ENCODE data around the gene CLEC4E.
"Not testable (repeated sequence)": the region's sequence is repeated elsewhere in the genome, so short reads cannot be mapped to it uniquely, and the experiment has no call there.

Gene CLEC4E

GRCh38 chr12:8541562-8541961 is 857 bp upstream of the CLEC4E start:
- no peak for DNase-seq (ENCODE audit: low read depth in 2 of 2, low spot score in 1 of 2)

- DNase-seq (ENCODE audit: low read depth in 2 of 2, low spot score in 1 of 2): not testable (repeated sequence)
These were observed 2.9 kb downstream of the CLEC4E start for GRCh38 chr12:8537820-8538219.

DNA sequence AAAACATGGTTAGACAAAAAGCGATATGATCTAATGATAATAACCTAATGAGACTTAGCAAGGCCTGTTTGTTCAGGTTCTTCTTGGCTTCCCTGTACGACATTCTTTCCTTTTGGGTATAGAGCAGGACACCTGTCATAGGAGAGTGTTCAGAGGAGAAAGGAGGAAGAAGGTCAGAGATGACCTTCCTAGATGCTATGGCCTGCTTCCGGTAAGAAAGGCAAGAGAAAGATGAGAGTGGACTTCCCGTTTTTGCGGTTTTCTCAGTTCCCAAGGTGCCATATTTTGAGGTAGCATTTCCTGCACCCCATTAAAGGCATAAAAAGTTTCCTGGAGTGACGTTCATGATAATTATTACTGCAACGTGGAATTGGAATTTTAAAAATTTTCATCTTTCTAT is 8.7 kb downstream of the CLEC4E start:
- no peak for DNase-seq (ENCODE audit: low read depth in 2 of 2, low spot score in 1 of 2)

- no peak for DNase-seq (ENCODE audit: low read depth in 2 of 2, low spot score in 1 of 2)
These were observed 13.2 kb downstream of the CLEC4E start for GRCh38 chr12:8527250-8528130.

DNA sequence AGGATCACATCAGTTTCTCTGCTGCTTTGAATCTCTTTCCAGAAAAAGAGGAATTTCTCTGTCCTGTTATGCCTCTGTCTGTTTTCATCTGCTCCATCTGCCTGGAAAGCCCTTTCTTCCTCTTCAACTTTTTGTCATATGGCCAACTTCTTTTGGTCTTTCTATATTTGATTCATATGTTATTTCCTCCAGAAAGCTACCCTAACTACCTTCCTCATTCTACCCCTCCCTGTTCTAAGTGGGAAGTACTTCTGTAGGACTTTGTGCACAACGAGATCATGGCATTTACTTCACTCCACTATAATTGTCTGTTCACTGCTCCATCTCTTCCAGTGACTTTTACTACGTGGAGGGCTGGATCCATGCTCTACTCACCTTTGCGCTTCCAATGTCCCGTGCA is 21.5 kb downstream of the CLEC4E start:
- DNase-seq (ENCODE audit: low read depth in 2 of 2, low spot score in 1 of 2): no peak

- DNase-seq (ENCODE audit: low read depth in 2 of 2, low spot score in 1 of 2): no peak
These were observed 22.7 kb downstream of the CLEC4E start for GRCh38 chr12:8517971-8518370.

DNA sequence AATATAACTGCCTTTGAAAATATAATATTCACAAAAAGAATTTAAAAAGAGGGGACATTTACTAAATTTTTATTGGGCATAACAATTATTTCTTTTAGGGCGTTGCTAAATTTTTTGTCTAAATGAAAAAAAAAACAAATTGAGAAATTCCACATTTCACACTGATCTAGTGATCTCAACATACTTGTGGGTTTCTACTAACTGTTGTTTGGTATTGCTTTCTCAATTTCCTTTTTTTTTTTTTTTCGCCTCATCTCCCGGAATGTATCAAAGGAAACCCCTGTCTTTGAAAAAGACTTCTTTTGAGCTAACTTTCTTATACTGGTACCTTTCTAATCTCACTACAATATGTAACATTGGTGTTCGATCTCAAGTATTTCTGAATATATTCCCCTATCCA is 27.4 kb downstream of the CLEC4E start, which contains the start of gene CLEC4D:
Gene CLEC4D, plus strand, starts transcription at position 248 of the 400 bp plus-strand sequence. CDS start 230 bp downstream, outside the sequence.
- DNase-seq (ENCODE audit: low read depth in 2 of 2, low spot score in 1 of 2): no peak

- DNase-seq (ENCODE audit: low read depth in 2 of 2, low spot score in 1 of 2): no peak
These were observed 31.5 kb downstream of the CLEC4E start for GRCh38 chr12:8508910-8509841.

GRCh38 chr12:8508223-8508622 is 32.5 kb downstream of the CLEC4E start:
- DNase-seq (ENCODE audit: low read depth in 2 of 2, low spot score in 1 of 2): no peak

DNA sequence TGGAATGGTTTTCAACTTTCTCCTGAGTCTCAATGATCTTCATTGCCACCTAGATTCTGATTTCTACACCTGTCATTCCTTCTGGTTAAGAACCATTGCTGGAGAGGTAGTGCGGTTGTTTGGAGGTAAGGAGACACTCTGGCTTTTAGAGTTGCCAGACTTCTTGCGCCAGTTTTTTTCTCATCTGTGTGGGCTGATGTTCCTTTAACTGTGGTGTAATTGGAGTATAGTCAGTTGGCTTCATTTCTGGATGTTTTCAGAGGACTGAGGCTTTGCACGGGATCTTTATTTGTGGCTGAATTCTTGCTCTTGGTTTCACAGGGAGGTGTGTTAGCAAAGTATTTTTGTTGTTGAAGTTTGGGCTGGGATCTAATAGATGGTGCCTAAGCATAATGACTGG is 33.1 kb downstream of the CLEC4E start:
- no peak for DNase-seq (ENCODE audit: low read depth in 2 of 2, low spot score in 1 of 2)

GRCh38 chr12:8504351-8504750 is 36.4 kb downstream of the CLEC4E start:
- DNase-seq (ENCODE audit: low read depth in 2 of 2, low spot score in 1 of 2): no peak

- DNase-seq (ENCODE audit: low read depth in 2 of 2, low spot score in 1 of 2): no peak
These were observed 39.0 kb downstream of the CLEC4E start for GRCh38 chr12:8501720-8502119.

DNA sequence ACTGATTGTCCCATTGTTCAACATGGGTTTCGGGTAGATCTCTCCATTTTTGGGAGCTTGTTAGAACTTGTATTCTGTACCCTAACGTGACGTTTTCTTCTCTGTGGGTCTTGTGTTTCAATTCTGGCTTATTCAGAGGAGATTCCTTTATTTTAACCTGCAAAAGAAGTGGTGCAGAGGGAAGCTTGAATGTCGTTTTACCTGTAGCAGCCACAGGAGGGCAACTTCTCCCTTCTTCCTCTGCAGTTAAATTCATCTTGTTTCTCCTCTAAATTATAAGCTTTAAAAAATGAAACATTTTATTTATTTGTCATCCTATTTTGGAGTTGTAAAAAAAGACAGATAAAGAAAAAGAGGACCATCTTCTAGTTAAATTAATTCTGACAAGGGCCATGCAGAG is 41.1 kb downstream of the CLEC4E start:
- DNase-seq (ENCODE audit: low read depth in 2 of 2, low spot score in 1 of 2): no peak

- not testable (repeated sequence) for DNase-seq (ENCODE audit: low read depth in 2 of 2, low spot score in 1 of 2)
These were observed 44.6 kb downstream of the CLEC4E start for GRCh38 chr12:8496074-8496473.

GRCh38 chr12:8495671-8496070 is 45.0 kb downstream of the CLEC4E start:
- DNase-seq (ENCODE audit: low read depth in 2 of 2, low spot score in 1 of 2): not testable (repeated sequence)

DNA sequence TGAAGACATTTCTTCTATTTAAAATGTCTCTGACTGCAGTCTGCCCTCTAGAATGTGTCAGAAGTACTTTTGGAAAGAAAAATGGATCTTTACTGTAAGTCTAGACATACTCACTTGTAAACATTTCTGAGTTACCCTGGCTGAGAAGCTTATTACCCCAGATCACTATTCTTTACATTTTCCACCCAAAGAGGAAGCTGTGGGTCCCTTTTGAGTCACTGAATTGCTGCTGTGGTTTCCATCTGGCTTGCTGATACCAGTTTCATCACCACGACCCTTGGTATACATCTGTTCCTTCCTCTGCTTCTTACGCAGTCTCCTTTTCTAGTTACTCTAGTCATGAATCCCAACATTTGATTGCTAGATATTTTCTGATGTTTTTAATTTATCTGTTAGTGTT is 47.6 kb downstream of the CLEC4E start:
- no peak for DNase-seq (ENCODE audit: low read depth in 2 of 2, low spot score in 1 of 2)

DNA sequence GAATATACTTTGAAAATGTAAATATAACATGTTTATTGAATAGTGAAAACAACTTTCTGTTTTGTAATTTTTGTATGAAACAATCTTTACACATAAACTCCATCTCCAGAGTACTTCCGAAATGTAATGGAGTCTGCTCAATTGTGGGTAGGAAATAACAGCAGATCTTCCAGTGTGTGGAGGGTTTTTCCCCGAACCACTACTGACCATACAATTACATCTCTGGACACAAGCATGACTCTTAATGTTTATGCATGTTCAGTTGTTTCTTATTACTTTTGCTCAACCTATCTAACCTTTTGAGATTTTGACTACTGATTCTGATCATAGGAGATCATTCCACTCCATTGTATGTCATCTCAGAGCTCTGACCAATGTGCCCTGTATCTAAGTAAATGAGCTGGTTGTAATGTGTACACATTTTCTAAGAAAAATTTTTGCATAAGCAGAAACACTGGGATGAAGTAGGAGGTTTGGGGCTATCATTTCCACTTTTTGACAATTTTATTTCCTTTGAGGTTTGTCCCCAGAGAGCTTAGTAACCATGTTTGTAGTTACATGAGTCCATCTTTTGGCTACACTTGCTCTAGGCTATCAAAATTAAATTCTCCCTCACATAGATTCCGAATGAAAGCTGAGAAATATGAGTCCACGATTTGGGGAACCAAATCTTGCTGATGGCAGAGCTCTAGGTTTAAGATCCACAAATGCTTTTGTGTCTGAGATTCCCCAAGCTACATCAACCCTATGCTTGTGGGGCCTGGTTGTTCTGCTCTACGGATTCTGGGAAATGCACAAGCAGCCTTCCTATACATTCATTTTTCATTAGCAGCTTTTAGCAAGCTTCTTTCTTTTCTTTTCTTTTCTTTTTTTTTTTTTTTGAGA is 48.8 kb downstream of the CLEC4E start:
- no peak for DNase-seq (ENCODE audit: low read depth in 2 of 2, low spot score in 1 of 2)

Data from stimulated activated CD8-positive, alpha-beta memory T cell treated with anti-CD3 and anti-CD28 coated beads, Interleukin-4, amount 100 ng/mL, for 1 hour (primary cell).